Activated CD4-positive, alpha-beta T cell treated with anti-CD3 and anti-CD28 coated beads, Interleukin-2, amount 10 ng/mL, durations not matched to agents 7 days and 5 days (primary cell): ENCODE data around the gene EP300. TPM values are rescaled to one million over a fixed set of nuclear protein-coding genes. Genes with fewer than 3 reads are reported as not detected.
A peak's percentile ranks its signal among the peaks of the same experiment; 100 is the strongest.
"Not testable (repeated sequence)": the region's sequence is repeated elsewhere in the genome, so short reads cannot be mapped to it uniquely, and the experiment has no call there.

Source experiments
- CTCF ChIA-PET: fragments of 350-600 bp; sonication (Branson Sonifier 250); formaldehyde crosslinking; loops from one replicate; lab custom pipeline; 2021; ENCODE audit warnings: antibody characterized with exemption; lab: Charles Lee
- POLR2A ChIA-PET: fragments of 350-600 bp; sonication (Branson Sonifier 250); formaldehyde crosslinking; loops from one replicate; lab custom pipeline; 2021; ENCODE audit warnings: antibody characterized with exemption; lab: Charles Lee
- DNase-seq: peaks from one replicate; pipeline ENCODE4 v3.0.0-alpha.2; 2020
- H3K27ac Mint-ChIP-seq: one replicate; pipeline ENCODE4 v1.8.0; 2021; ENCODE audit warnings: mild to moderate bottlenecking, moderate library complexity, mixed read lengths
- H3K27me3 Mint-ChIP-seq: one replicate; pipeline ENCODE4 v1.8.0; 2021; ENCODE audit warnings: mixed read lengths
- H3K36me3 Mint-ChIP-seq: one replicate; pipeline ENCODE4 v1.8.0; 2021; ENCODE audit warnings: low read depth, mixed read lengths
- H3K4me1 Mint-ChIP-seq: one replicate; pipeline ENCODE4 v1.8.0; 2021; ENCODE audit warnings: mixed read lengths
- H3K4me3 Mint-ChIP-seq: one replicate; pipeline ENCODE4 v1.8.0; 2021; ENCODE audit warnings: mild to moderate bottlenecking, moderate library complexity, mixed read lengths
- H3K9me3 Mint-ChIP-seq: one replicate; pipeline ENCODE4 v1.8.0; 2021; ENCODE audit warnings: mixed read lengths
- total RNA-seq, 2 experiments: library from RNA; stranded (reverse); gene quantifications; one replicate each; pipeline ENCODE4 v1.2.3, GENCODE V29; 2021

EP300 gene
- total RNA-seq, 2 experiments from 2014 or later: 78.7 to 79.2 TPM

DNA sequence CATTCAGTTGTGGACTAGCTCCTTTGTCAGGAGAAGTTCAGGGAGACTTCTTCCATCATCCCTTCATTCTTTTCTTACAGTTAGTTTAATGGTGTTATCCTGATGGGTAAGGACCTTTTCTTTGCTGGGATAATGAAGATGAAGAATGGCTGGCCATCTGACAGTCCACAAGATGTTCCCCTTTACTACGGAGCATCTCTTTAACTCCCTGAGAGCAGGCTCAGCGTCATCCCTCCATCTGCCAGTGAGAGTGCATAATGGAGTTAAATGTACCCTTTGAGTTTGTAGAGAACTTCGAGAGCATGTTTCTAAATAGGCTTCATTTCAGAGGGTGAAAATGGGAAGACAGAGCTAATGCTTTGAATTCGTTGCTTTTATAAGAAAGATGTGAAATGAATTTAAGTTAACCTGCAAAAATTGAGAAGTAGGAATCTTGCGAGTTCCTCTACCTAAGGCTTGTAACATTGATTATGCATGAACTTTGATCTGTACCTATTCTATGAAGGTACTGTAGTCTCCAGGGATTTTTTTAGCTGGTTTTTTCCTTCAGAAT lies 1.7 kb downstream of the EP300 start:
- peak; percentile 34 for DNase-seq
- no peaks in the 10 kb centered on the region for H3K9me3 Mint-ChIP-seq
- H3K27me3 Mint-ChIP-seq: no peaks in the 10 kb centered on the region
- POLR2A ChIA-PET: interaction anchor here (2.3 kb wide), 1 partner anchor 143 kb away, joined by 9 read pairs; the partner anchor contains the start of gene RBX1
- H3K4me1 Mint-ChIP-seq: peaks cover 46% of the 10 kb centered on the region
- CTCF ChIA-PET: interaction anchor here (0.6 to 1.4 kb wide), 3 partner anchors 21 to 25 kb away, joined by 3 read pairs; no protein-coding TSS in a partner anchor
- peak overlapping the region; percentile 92 for H3K4me3 Mint-ChIP-seq
- H3K36me3 Mint-ChIP-seq: peaks cover 30% of the 10 kb centered on the region
- H3K27ac Mint-ChIP-seq: peak overlapping the region; percentile 96

DNA sequence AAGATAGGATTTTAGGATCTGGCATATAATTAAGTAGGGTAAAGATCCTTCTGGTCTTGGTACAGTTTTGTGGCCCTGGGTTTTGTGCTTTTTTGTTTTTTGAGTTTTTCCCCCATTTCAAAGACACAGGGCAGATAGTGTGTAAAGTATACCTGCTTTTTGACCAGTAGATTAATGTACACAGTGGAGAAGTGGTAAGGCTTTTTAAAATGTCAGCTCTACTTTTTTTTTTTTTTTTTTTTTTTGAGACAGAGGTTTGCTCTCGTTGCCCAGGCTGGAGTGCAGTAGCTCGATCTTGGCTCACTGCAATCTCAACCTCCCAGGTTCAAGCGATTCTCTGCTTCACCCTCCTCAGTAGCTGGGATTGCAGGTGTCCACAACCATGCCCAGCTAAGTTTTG lies 4.0 kb downstream of the EP300 start:
- ChIA-PET CTCF (interaction anchor here (0.6 kb wide), 2 partner anchors 601 to 928 kb away, joined by 3 to 4 read pairs; no protein-coding TSS in a partner anchor), POLR2A (interaction anchor here (0.6 kb wide), 1 partner anchor 127 kb away, joined by 6 read pairs; no protein-coding TSS in a partner anchor)
- peaks cover 41% of the 10 kb centered on the region for H3K36me3 Mint-ChIP-seq
- no peak overlapping the region for H3K27ac Mint-ChIP-seq
- H3K4me3 Mint-ChIP-seq: peak overlapping the region; percentile 92
- no peak for DNase-seq
- H3K4me1 Mint-ChIP-seq: peaks cover 53% of the 10 kb centered on the region
- no peaks in the 10 kb centered on the region for H3K27me3 Mint-ChIP-seq
- no peaks in the 10 kb centered on the region for H3K9me3 Mint-ChIP-seq

DNA sequence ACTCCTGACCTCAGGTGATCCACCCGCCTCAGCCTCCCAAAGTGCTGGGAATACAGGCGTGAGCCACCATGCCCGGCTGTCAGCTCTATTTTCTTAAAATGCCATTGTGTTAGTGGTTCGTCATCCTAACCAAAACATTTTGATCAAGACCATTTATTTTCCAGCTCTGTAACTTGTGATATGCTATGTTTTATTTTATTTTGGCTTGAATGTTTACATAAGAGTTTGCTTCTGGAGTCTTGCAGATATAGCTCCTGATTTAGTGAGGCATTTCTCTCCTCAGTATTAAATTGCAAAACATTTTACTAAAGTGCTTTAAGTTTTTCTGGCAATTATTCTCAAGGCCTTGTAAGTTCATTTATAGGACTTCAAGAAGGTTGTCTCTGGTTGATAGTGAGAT lies 4.4 kb downstream of the EP300 start:
- Mint-ChIP-seq H3K27ac (no peak overlapping the region), H3K4me1 (peaks cover 53% of the 10 kb centered on the region), H3K27me3 (no peaks in the 10 kb centered on the region), H3K36me3 (peaks cover 43% of the 10 kb centered on the region), H3K4me3 (peak overlapping the region; percentile 9), H3K9me3 (no peaks in the 10 kb centered on the region)
- no peak for DNase-seq
- POLR2A ChIA-PET: no interaction called here
- CTCF ChIA-PET: interaction anchor here (0.6 kb wide), 1 partner anchor 929 kb away, joined by 3 read pairs; no protein-coding TSS in a partner anchor

DNA sequence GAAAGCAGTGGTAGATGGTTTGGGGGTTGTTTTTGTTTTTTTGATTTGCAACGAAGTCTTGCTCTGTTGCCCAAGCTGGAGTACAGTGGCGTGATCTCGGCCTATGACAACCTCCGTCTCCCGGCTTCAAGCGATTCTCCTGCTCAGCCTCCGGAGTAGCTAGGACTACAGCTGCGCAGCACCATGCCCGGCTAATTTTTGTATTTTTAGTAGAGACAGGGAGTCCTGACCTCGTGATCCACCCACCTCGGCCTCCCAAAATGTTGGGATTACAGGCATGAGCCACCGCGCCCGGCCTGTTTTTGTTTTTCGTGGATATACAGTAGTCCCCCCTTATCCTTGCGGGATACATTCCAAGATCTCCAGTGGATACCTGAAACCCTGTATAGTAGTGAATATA lies 6.6 kb downstream of the EP300 start:
- no peak for DNase-seq
- POLR2A ChIA-PET: no interaction called here
- CTCF ChIA-PET: no interaction called here
- Mint-ChIP-seq H3K4me3 (no peak overlapping the region), H3K36me3 (peaks cover 50% of the 10 kb centered on the region), H3K4me1 (peaks cover 71% of the 10 kb centered on the region), H3K27ac (no peak overlapping the region), H3K27me3 (no peaks in the 10 kb centered on the region), H3K9me3 (peaks cover 6% of the 10 kb centered on the region)

DNA sequence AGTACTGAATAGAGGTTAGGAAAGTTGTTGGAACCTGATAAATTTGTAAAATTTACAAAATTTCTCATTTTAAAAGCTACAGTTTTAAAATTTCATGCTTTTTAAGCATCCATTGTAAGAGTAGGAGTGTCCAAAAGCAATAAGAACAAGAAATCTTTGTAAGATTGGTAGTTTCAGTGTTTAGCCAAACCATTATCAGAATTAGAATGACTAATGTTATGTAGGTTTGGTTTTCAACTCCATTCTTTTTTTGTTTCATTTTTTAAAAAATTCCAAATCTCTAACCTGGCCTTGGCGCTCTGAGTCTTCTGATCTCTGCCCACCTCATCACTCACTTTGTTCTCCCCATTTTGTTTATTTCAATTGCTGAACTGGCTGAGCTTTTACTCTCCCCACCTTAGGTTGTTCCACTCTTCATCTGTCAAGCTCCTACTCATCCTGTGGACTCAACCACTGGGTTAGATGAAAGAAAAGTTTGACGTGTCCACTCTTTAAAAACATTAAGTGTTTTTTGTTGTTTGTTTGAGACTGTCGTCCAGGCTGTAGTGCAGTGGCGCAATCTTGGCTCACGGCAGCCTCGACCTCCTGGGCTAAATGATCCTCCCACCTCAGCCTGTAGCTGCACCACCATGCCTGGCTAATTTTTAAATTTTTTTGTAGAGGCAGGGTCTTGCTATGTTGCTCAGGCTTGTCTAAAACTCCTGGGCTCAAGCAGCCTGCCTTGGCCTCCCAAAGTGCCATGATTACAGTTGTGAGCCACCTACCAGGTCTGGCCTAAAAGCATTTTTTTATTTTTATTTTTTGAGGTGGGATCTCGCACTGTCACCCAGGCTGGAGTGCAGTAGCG lies 14.0 kb downstream of the EP300 start:
- Mint-ChIP-seq H3K9me3 (peaks cover 6% of the 10 kb centered on the region), H3K36me3 (peaks cover 35% of the 10 kb centered on the region), H3K27ac (no peak overlapping the region), H3K4me1 (peaks cover 43% of the 10 kb centered on the region), H3K27me3 (no peaks in the 10 kb centered on the region), H3K4me3 (no peak overlapping the region)
- ChIA-PET POLR2A (no interaction called here), CTCF (interaction anchor here (0.6 to 1.0 kb wide), 3 partner anchors 23 to 497 kb away, joined by 3 to 4 read pairs (median 4); no protein-coding TSS in a partner anchor)
- DNase-seq: no peak

DNA sequence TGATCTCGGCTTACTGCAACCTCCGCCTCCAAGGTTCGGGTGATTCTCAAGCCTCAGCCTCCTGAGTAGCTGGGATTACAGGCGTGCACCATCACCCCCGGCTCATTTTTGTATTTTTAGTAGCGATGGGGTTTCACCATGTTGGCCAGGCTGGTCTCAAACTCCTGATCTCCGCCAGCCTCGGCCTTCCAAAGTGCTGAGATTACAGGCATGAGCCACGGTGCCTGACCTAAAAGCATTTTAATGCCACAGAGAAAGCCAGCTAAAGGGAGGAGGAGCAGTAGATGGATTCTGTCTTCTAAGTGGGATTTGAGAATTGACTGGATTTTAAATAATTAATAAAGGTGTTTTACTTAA lies 14.6 kb downstream of the EP300 start:
- H3K4me3 Mint-ChIP-seq, DNase-seq, POLR2A ChIA-PET, H3K27ac Mint-ChIP-seq, H3K27me3 Mint-ChIP-seq, H3K9me3 Mint-ChIP-seq: not testable (repeated sequence)
- Mint-ChIP-seq H3K36me3 (peaks cover 33% of the 10 kb centered on the region), H3K4me1 (peaks cover 43% of the 10 kb centered on the region)
- CTCF ChIA-PET: interaction anchor here (0.9 to 1.0 kb wide), 2 partner anchors 22 to 184 kb away, joined by 3 to 4 read pairs; no protein-coding TSS in a partner anchor

DNA sequence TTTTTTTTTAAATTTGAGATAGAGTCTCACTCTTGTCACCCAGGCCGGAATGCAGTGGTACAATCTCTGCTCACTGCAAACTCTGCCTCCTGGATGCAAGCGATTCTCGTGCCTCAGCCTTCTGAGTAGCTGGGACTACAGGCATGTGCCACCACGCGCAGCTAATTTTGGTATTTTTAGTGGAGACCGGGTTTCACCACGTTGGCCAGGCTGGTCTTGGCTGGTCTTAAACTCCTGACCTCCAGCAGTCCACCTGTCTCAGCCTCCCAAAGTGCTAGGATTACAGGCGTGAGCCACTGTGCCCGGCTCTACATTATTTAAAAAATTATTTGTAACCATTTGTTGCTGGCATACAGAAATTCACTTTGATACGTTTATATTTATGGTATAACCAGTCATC lies 18.6 kb downstream of the EP300 start:
- CTCF ChIA-PET: no interaction called here
- H3K4me3 Mint-ChIP-seq: no peak overlapping the region
- POLR2A ChIA-PET: interaction anchor here (0.7 kb wide), 1 partner anchor 126 kb away, joined by 4 read pairs; no protein-coding TSS in a partner anchor
- peaks cover 22% of the 10 kb centered on the region for H3K4me1 Mint-ChIP-seq
- no peaks in the 10 kb centered on the region for H3K27me3 Mint-ChIP-seq
- H3K27ac Mint-ChIP-seq: no peak overlapping the region
- peaks cover 33% of the 10 kb centered on the region for H3K36me3 Mint-ChIP-seq
- DNase-seq: no peak
- no peaks in the 10 kb centered on the region for H3K9me3 Mint-ChIP-seq

DNA sequence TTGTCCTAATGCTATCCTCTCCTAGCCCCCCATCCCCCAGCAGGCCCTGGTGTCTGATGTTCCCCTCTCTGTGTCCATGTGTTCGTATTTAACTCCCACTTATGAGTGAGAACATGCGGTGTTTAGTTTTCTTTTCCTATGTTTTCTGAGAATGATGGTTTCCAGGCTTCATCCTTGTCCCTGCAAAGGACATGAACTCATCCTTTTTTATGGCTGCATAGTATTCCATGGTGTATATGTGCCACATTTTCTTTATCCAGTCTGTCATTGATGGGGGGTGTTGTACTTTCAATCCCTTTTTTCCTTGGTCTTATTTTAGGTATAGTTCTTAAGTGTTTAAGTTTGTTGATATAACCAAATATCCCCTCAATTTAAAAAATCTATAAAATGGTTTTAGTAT lies 23.9 kb downstream of the EP300 start:
- no peak for DNase-seq
- no peaks in the 10 kb centered on the region for H3K27me3 Mint-ChIP-seq
- ChIA-PET CTCF (no interaction called here), POLR2A (no interaction called here)
- H3K36me3 Mint-ChIP-seq: peaks cover 53% of the 10 kb centered on the region
- peaks cover 7% of the 10 kb centered on the region for H3K4me1 Mint-ChIP-seq
- H3K4me3 Mint-ChIP-seq: no peak overlapping the region
- no peaks in the 10 kb centered on the region for H3K9me3 Mint-ChIP-seq
- H3K27ac Mint-ChIP-seq: no peak overlapping the region

DNA sequence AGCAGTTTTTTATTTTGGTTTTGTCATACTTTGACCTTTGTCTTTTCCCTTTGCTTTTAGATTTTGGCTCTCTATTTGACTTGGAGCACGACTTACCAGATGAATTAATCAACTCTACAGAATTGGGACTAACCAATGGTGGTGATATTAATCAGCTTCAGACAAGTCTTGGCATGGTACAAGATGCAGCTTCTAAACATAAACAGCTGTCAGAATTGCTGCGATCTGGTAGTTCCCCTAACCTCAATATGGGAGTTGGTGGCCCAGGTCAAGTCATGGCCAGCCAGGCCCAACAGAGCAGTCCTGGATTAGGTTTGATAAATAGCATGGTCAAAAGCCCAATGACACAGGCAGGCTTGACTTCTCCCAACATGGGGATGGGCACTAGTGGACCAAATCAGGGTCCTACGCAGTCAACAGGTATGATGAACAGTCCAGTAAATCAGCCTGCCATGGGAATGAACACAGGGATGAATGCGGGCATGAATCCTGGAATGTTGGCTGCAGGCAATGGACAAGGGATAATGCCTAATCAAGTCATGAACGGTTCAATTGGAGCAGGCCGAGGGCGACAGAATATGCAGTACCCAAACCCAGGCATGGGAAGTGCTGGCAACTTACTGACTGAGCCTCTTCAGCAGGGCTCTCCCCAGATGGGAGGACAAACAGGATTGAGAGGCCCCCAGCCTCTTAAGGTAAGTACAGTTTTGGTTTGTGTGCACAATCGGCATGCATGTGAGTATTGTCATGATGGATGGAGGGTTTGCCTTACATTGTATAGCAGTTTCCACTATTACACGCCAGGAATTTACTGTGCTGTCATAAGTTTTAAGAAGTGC lies 25.0 kb downstream of the EP300 start:
- no peaks in the 10 kb centered on the region for H3K9me3 Mint-ChIP-seq
- no peaks in the 10 kb centered on the region for H3K27me3 Mint-ChIP-seq
- CTCF ChIA-PET: no interaction called here
- peaks cover 56% of the 10 kb centered on the region for H3K36me3 Mint-ChIP-seq
- H3K4me3 Mint-ChIP-seq: no peak overlapping the region
- no peak for DNase-seq
- POLR2A ChIA-PET: no interaction called here
- H3K27ac Mint-ChIP-seq: no peak overlapping the region
- peaks cover 6% of the 10 kb centered on the region for H3K4me1 Mint-ChIP-seq

DNA sequence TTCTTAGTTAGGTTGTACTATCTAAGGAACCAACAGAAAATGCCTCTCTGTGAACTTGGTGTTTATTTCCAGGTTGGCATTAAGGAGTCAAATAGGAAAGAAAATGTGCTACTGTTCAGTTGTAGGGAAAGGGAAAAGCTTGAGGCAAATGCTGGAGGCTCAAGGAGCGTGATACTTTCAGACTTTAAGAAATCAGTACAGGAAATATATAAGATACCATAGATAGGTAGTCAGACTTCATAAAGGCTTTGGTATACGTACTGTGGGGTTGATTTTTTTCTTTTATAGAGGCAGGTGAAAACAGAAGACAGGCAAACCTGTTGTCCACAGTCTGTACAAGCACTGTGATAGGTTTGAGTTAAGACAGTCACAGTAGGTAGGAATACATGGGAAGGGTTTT lies 30.8 kb downstream of the EP300 start:
- Mint-ChIP-seq H3K9me3 (no peaks in the 10 kb centered on the region), H3K4me3 (no peak overlapping the region), H3K27ac (no peak overlapping the region), H3K36me3 (peaks cover 51% of the 10 kb centered on the region), H3K27me3 (no peaks in the 10 kb centered on the region), H3K4me1 (peaks cover 4% of the 10 kb centered on the region)
- CTCF ChIA-PET: interaction anchor here (0.5 kb wide), 1 partner anchor 38 kb away, joined by 3 read pairs; no protein-coding TSS in a partner anchor
- POLR2A ChIA-PET: no interaction called here
- no peak for DNase-seq

DNA sequence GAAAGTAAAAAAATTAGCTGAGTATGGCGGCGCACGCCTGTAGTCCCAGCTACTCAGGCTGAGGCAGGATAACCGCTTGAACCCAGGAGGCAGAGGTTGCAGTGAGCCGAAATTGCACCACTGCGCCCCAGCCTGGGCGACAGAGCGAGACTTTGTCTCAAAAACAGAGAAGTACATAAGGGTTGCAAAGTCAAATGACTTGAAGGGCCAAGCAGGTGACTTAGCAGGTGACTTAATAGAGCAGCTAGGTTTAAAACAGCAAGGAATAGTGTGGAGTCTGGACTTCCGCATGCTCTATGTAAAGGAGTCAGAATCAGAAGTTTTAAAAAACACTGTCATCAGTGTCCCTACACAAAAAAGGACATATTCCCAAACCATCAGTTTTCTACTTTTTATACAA lies 31.7 kb downstream of the EP300 start:
- peaks cover 53% of the 10 kb centered on the region for H3K36me3 Mint-ChIP-seq
- H3K9me3 Mint-ChIP-seq: no peaks in the 10 kb centered on the region
- H3K27ac Mint-ChIP-seq: no peak overlapping the region
- H3K27me3 Mint-ChIP-seq: no peaks in the 10 kb centered on the region
- peaks cover 4% of the 10 kb centered on the region for H3K4me1 Mint-ChIP-seq
- CTCF ChIA-PET: no interaction called here
- POLR2A ChIA-PET: no interaction called here
- DNase-seq: no peak
- no peak overlapping the region for H3K4me3 Mint-ChIP-seq

DNA sequence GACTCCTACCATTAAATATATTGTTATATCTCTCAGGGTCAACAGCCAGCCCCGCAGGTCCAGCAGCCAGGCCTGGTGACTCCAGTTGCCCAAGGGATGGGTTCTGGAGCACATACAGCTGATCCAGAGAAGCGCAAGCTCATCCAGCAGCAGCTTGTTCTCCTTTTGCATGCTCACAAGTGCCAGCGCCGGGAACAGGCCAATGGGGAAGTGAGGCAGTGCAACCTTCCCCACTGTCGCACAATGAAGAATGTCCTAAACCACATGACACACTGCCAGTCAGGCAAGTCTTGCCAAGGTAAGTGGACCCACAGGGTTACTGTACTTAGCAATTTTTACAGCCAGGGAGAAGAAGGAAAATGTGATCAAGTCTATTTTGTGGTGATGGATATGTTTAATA lies 35.1 kb downstream of the EP300 start:
- DNase-seq: no peak
- Mint-ChIP-seq H3K27me3 (no peaks in the 10 kb centered on the region), H3K4me3 (no peak overlapping the region), H3K9me3 (no peaks in the 10 kb centered on the region), H3K4me1 (peaks cover 2% of the 10 kb centered on the region), H3K27ac (no peak overlapping the region), H3K36me3 (peaks cover 53% of the 10 kb centered on the region)
- ChIA-PET CTCF (no interaction called here), POLR2A (no interaction called here)
